Measurements from ENCODE around the gene PRR13. TPM values are rescaled to one million over a fixed set of nuclear protein-coding genes. Genes with fewer than 3 reads are reported as not detected.

PRR13 gene
- total and polyA plus RNA-seq, 2 of the 13 experiments (the other 11 are each of a cell fraction or from before 2014, with no cell fraction given) = 65.0 to 102 TPM

DNA sequence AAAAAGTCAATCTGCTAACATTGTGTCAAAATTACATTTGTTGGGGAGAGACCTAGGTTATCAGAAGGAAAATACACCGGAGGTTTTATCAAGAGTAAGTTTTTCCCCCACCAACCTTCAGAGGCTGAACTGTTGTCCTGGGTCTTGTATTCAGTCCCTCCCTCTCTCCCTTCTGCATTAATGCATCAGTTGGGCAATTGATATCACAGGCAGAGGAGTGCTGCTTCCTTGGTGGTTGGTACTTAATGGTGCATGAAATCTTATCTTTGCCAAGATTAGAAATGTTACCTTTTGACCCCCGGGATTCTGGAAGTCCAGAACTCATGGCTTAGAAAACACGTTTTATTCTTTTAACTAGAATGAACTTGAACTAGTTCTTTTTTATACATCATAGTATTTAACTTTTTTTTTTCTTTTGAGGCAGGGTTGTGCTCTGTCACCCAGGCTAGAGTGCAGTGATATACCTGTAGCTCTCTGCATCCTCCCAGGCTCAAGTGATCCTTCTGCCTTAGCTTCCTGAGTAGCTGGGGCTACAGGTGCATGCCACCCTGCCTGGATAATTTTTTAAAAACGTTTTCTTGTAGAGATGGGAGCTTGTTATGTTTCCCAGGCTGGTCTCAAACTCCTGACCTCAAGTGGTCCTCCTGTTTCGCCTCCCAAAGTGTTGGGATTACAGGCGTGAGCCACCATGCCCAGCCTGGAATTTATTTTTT lies 15.3 kb downstream of the PRR13 start:
- Histone ChIP-seq H2AFZ (ENCODE audit: low read length) (no peak overlapping the region), H3K9ac (ENCODE audit: insufficient read depth, low read depth, low read length) (no peak overlapping the region), H3K79me2 (ENCODE audit: insufficient read depth, low read length) (peaks cover 82% of the 10 kb centered on the region), H3K9me3 (ENCODE audit: low read length) (no peaks in the 10 kb centered on the region), H4K20me1 (ENCODE audit: insufficient read depth, low read length) (peaks cover 76% of the 10 kb centered on the region), H3K36me3 (replicated peaks in 1 of 2; ENCODE audit: control insufficient read depth in 1 of 2, insufficient read depth in 2 of 2, low read length in 2 of 2) (peaks cover 28 to 80% of the 10 kb centered on the region in 2 experiments), H3K4me1 (ENCODE audit: insufficient read depth, low read length) (peaks cover 48% of the 10 kb centered on the region), H3K27me3 (ENCODE audit: control insufficient read depth in 1 of 2, insufficient read depth in 2 of 2, low read length in 2 of 2) (no peaks in the 10 kb centered on the region), H3K4me3 (replicated peaks in 1 of 3; ENCODE audit: insufficient read depth in 1 of 3, low read depth in 2 of 3, low read length in 3 of 3) (no peak overlapping the region), H3K27ac (ENCODE audit: extremely low read length, insufficient read depth, low read length) (no peak overlapping the region), H3K4me2 (ENCODE audit: low read depth, low read length) (no peak overlapping the region)
- POLR2A ChIA-PET = no interaction called here
- FAIRE-seq (no peak), DNase-seq (ENCODE audit: low spot score) (no peak), ATAC-seq (no peak)
- in situ Hi-C loops (cut with HindIII; ENCODE audit: extremely low pct_ligation_motif_present, low pct_unique_long_range_greater_than_20kb) (no loop called here), intact Hi-C loops (cut with micrococcal nuclease; ENCODE audit: unreplicated experiment) (no loop called here)
- BruUV-seq (replicated peaks) = no TSS peak
- 85% methylated on average over 6 of the region's 6 CpGs for WGBS (ENCODE audit: low lambda C conversion rate)
- CTCF ChIA-PET (ENCODE audit: low intra/inter-chr PET ratio, low total read pairs) = no interaction called here
- TF ChIP-seq, protein P1, sequence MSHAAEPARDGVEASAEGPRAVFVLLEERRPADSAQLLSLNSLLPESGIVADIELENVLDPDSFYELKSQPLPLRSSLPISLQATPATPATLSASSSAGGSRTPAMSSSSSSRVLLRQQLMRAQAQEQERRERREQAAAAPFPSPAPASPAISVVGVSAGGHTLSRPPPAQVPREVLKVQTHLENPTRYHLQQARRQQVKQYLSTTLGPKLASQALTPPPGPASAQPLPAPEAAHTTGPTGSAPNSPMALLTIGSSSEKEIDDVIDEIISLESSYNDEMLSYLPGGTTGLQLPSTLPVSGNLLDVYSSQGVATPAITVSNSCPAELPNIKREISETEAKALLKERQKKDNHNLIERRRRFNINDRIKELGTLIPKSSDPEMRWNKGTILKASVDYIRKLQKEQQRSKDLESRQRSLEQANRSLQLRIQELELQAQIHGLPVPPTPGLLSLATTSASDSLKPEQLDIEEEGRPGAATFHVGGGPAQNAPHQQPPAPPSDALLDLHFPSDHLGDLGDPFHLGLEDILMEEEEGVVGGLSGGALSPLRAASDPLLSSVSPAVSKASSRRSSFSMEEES (CRISPR knock-in tag; IDR thresholded peaks at IDR 0.05) = no peak
- TF ChIP-seq, protein P2, sequence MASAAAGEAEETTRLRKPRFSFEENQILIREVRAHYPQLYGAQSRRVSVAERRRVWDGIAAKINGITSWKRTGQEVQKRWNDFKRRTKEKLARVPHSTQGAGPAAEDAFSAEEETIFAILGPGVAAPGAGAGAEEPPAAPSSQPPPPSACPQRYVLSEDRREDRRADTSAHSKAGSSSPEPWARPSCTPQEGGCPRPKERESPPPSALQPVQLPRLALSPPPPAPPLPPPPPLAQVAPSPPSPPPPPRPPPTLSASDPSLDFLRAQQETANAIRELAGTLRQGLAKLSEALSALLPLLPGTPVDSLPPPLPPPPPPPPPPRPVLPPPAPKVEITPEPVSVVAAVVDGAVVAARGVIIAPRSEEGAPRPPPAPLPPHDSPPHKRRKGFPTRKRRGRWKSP (CRISPR knock-in tag; IDR thresholded peaks at IDR 0.05) = no peak
- TF ChIP-seq RBM22 (optimal IDR thresholded peaks at IDR 0.05; ENCODE audit: low read length) (peak; percentile 9), CEBPG (CRISPR knock-in tag; IDR thresholded peaks at IDR 0.05) (no peak), POLR2A (IDR thresholded peaks at IDR 0.05; ENCODE audit: insufficient read depth in 1 of 2, low read depth in 2 of 2, low read length in 2 of 2) (peak in 1 of 2 experiments; percentile 43; a peak in 1 of 4 replicates), RBFOX2 (IDR thresholded peaks at IDR 0.05; ENCODE audit: low read depth, low read length) (peak; percentile 10; the same call in 1 of the 2 replicates), ZNF619 (CRISPR knock-in tag; IDR thresholded peaks at IDR 0.05) (no peak), ZNF441 (CRISPR knock-in tag; IDR thresholded peaks at IDR 0.05; ENCODE audit: borderline replicate concordance) (no peak)
- TF ChIP-seq, protein P3, sequence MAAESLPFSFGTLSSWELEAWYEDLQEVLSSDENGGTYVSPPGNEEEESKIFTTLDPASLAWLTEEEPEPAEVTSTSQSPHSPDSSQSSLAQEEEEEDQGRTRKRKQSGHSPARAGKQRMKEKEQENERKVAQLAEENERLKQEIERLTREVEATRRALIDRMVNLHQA (CRISPR knock-in tag; IDR thresholded peaks at IDR 0.05) = no peak

All from HepG2 (cell line).